H9 (cell line): ENCODE data around the gene LAMA3. TPM values are rescaled to one million over a fixed set of nuclear protein-coding genes. Genes with fewer than 3 reads are reported as not detected.

Experiments
- DNase-seq: peaks from one replicate; pipeline ENCODE4 v3.0.0-alpha.2; 2017
- H2AFZ ChIP-seq: one replicate; pipeline ENCODE4 v1.6.1; 2013; ENCODE audit warnings: mild to moderate bottlenecking, low read length, control low read depth, moderate library complexity
- H2AK5ac ChIP-seq: 2 replicates; pipeline ENCODE4 v1.6.1; 2013; ENCODE audit warnings: low read length, control low read depth, mixed read lengths; ENCODE audit not compliant: insufficient read length
- H2BK120ac ChIP-seq: one replicate; pipeline ENCODE4 v1.6.1; 2013; ENCODE audit warnings: low read depth, mild to moderate bottlenecking, low read length, control low read depth, inconsistent platforms; ENCODE audit not compliant: poor library complexity, severe bottlenecking
- H2BK12ac ChIP-seq: 2 replicates; pipeline ENCODE4 v1.6.1; 2013; ENCODE audit warnings: low read length, control low read depth, mixed read lengths, low read depth; ENCODE audit not compliant: insufficient read length
- H2BK15ac ChIP-seq: 2 replicates; pipeline ENCODE4 v1.6.1; 2013; ENCODE audit warnings: low read depth, low read length, control low read depth
- H2BK20ac ChIP-seq: one replicate; pipeline ENCODE4 v1.6.1; 2013; ENCODE audit warnings: low read depth, mild to moderate bottlenecking, low read length, control low read depth, inconsistent platforms; ENCODE audit not compliant: poor library complexity, severe bottlenecking
- H2BK5ac ChIP-seq: 2 replicates; pipeline ENCODE4 v1.6.1; 2013; ENCODE audit warnings: low read length, control low read depth, mixed read lengths; ENCODE audit not compliant: insufficient read length
- H3K14ac ChIP-seq: 2 replicates; pipeline ENCODE4 v1.6.1; 2013; ENCODE audit warnings: low read length, control low read depth; ENCODE audit not compliant: insufficient read depth
- H3K18ac ChIP-seq: 2 replicates; pipeline ENCODE4 v1.6.1; 2013; ENCODE audit warnings: low read depth, mild to moderate bottlenecking, mixed read lengths, low read length, control low read depth; ENCODE audit not compliant: insufficient read length
- H3K23ac ChIP-seq: 2 replicates; pipeline ENCODE4 v1.6.1; 2013; ENCODE audit warnings: low read length, control low read depth, mixed read lengths, low read depth; ENCODE audit not compliant: insufficient read length
- H3K23me2 ChIP-seq: 2 replicates; pipeline ENCODE4 v1.6.1; 2013; ENCODE audit warnings: low read depth, mild to moderate bottlenecking, mixed read lengths, low read length, control low read depth; ENCODE audit not compliant: insufficient read length, poor library complexity, severe bottlenecking
- H3K27ac ChIP-seq: 2 replicates; pipeline ENCODE4 v1.5.1; 2013; ENCODE audit warnings: low read length, control low read depth, mixed read lengths, low read depth; ENCODE audit not compliant: insufficient read length
- H3K27me3 ChIP-seq: 2 replicates; pipeline ENCODE4 v1.6.1; 2013; ENCODE audit warnings: low read length, control low read depth, inconsistent platforms; ENCODE audit not compliant: insufficient read depth
- H3K4ac ChIP-seq: 2 replicates; pipeline ENCODE4 v1.6.1; 2013; ENCODE audit warnings: low read depth, mild to moderate bottlenecking, control low read depth, inconsistent platforms, low read length, moderate library complexity
- H3K4me1 ChIP-seq: 2 replicates; pipeline ENCODE4 v1.6.1; 2013; ENCODE audit warnings: low read length, control low read depth, inconsistent platforms; ENCODE audit not compliant: insufficient read depth
- H3K4me2 ChIP-seq: 2 replicates; pipeline ENCODE4 v1.6.1; 2013; ENCODE audit warnings: low read length, control low read depth, mixed read lengths; ENCODE audit not compliant: insufficient read length, insufficient read depth
- H3K56ac ChIP-seq: 2 replicates; pipeline ENCODE4 v1.6.1; 2013; ENCODE audit warnings: low read depth, mild to moderate bottlenecking, mixed read lengths, low read length, control low read depth; ENCODE audit not compliant: insufficient read length
- H3K79me1 ChIP-seq: 2 replicates; pipeline ENCODE4 v1.6.1; 2013; ENCODE audit warnings: low read depth, mild to moderate bottlenecking, moderate library complexity, low read length, control low read depth, inconsistent platforms; ENCODE audit not compliant: insufficient read depth, poor library complexity, severe bottlenecking
- H3K79me2 ChIP-seq: 2 replicates; pipeline ENCODE4 v1.6.1; 2013; ENCODE audit warnings: low read length, control low read depth, inconsistent platforms; ENCODE audit not compliant: insufficient read depth
- H3K9ac ChIP-seq: 2 replicates; pipeline ENCODE4 v1.6.1; 2013; ENCODE audit warnings: low read length, control low read depth, mixed read lengths; ENCODE audit not compliant: insufficient read length; ENCODE audit errors: extremely low read depth
- H3K9me3 ChIP-seq: one replicate; pipeline ENCODE4 v1.6.1; 2013; ENCODE audit warnings: low read depth, low read length, inconsistent platforms; ENCODE audit not compliant: control insufficient read depth
- H3T11ph ChIP-seq: one replicate; pipeline ENCODE4 v1.6.1; 2013; ENCODE audit warnings: mild to moderate bottlenecking, low read length, control low read depth, inconsistent platforms
- H4K20me1 ChIP-seq: one replicate; pipeline ENCODE4 v1.6.1; 2013; ENCODE audit not compliant: control insufficient read depth, insufficient read length, insufficient read depth
- H4K5ac ChIP-seq: 2 replicates; pipeline ENCODE4 v1.6.1; 2013; ENCODE audit warnings: low read depth, mild to moderate bottlenecking, mixed read lengths, low read length, control low read depth; ENCODE audit not compliant: insufficient read length
- H4K8ac ChIP-seq: replicated peaks from 2 replicates; pipeline ENCODE4 v1.6.1; 2013; ENCODE audit warnings: low read length, control low read depth, mixed read lengths, low read depth; ENCODE audit not compliant: insufficient read length
- H4K91ac ChIP-seq: 2 replicates; pipeline ENCODE4 v1.6.1; 2013; ENCODE audit warnings: low read depth, mild to moderate bottlenecking, moderate library complexity, mixed read lengths, low read length, control low read depth; ENCODE audit not compliant: insufficient read length
- H3K27ac Mint-ChIP-seq, 3 experiments: 2 replicates in 2 of 3; 3 replicates in 1 of 3; pipeline ENCODE4 v1.8.0; 2020 to 2021; ENCODE audit warnings: mixed read lengths in 3 of 3, mild to moderate bottlenecking in 1 of 3, moderate library complexity in 1 of 3
- H3K27me3 Mint-ChIP-seq: 2 replicates; pipeline ENCODE4 v1.8.0; 2021; ENCODE audit warnings: low read depth, mild to moderate bottlenecking, moderate library complexity, mixed read lengths
- H3K36me3 Mint-ChIP-seq, 3 experiments: 2 replicates in 2 of 3; 3 replicates in 1 of 3; pipeline ENCODE4 v1.8.0; 2020 to 2021; ENCODE audit warnings: low read depth in 3 of 3, mixed read lengths in 3 of 3; ENCODE audit not compliant: insufficient read depth in 1 of 3
- H3K4me1 Mint-ChIP-seq, 2 experiments: 2 replicates each; pipeline ENCODE4 v1.8.0; 2020; ENCODE audit warnings: mixed read lengths in 2 of 2
- H3K4me3 Mint-ChIP-seq, 2 experiments: 2 replicates in 1 of 2; 3 replicates in 1 of 2; pipeline ENCODE4 v1.8.0; 2020 to 2021; ENCODE audit warnings: mild to moderate bottlenecking in 2 of 2, mixed read lengths in 2 of 2, moderate library complexity in 1 of 2
- H3K9me3 Mint-ChIP-seq, 2 experiments: 2 replicates in 1 of 2; 3 replicates in 1 of 2; pipeline ENCODE4 v1.8.0; 2020; ENCODE audit warnings: mild to moderate bottlenecking in 2 of 2, mixed read lengths in 2 of 2, moderate library complexity in 1 of 2
- WGBS: extraction: QIAGEN DNeasy Blood & Tissue Kit; methylation state at CpG from one replicate; pipeline ENCODE4 v1.1.7; 2013; ENCODE audit warnings: missing lambda C conversion rate, low lambda C conversion rate, mixed read lengths; ENCODE audit not compliant: insufficient read length; ENCODE audit errors: extremely low coverage; 5-methylcytosine and 5-hydroxymethylcytosine counted together
- total RNA-seq: library from RNA; stranded (reverse); gene quantifications from 2 replicates; pipeline ENCODE4 v1.2.1, GENCODE V29; 2021
- TF ChIP-seq, protein P1 (sequence below): fragments of 200-600 bp; sonication (generic); conservative IDR thresholded peaks from 3 replicates; pipeline ENCODE4 v1.8.0; 2021; ENCODE audit warnings: antibody characterized with exemption, mild to moderate bottlenecking

The LAMA3 gene
- total RNA-seq, 1 experiment from 2014 or later: 0.33 TPM

DNA sequence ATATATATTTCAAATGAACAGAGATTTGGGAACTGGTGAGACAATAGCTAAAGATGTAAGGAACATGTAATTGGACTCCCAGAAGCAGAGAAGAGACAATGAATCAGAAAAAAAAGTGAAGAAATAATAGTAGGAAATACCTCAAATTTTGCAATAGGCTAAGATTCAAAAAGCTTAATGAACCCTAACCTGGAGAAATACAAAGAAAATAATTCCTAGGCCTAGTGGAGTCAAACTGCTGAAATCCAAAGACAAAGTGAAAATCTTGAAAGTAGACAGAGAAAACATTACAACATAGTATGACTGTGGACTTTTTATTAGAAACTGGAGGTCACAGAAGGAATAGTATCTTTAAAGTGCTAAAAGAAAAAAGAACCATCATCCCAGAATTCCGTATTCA, 76.7 kb downstream of the LAMA3 start:
- H3K18ac ChIP-seq: no peak overlapping the region
- no peak overlapping the region for H2AK5ac ChIP-seq
- H2BK120ac ChIP-seq: no peak overlapping the region
- H2BK20ac ChIP-seq: no peak overlapping the region
- TF ChIP-seq, protein P1, sequence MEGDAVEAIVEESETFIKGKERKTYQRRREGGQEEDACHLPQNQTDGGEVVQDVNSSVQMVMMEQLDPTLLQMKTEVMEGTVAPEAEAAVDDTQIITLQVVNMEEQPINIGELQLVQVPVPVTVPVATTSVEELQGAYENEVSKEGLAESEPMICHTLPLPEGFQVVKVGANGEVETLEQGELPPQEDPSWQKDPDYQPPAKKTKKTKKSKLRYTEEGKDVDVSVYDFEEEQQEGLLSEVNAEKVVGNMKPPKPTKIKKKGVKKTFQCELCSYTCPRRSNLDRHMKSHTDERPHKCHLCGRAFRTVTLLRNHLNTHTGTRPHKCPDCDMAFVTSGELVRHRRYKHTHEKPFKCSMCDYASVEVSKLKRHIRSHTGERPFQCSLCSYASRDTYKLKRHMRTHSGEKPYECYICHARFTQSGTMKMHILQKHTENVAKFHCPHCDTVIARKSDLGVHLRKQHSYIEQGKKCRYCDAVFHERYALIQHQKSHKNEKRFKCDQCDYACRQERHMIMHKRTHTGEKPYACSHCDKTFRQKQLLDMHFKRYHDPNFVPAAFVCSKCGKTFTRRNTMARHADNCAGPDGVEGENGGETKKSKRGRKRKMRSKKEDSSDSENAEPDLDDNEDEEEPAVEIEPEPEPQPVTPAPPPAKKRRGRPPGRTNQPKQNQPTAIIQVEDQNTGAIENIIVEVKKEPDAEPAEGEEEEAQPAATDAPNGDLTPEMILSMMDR: no peak
- H3K4ac ChIP-seq: no peak overlapping the region
- H2AFZ ChIP-seq: no peak overlapping the region
- no peak overlapping the region for H3K23ac ChIP-seq
- Mint-ChIP-seq H3K4me3 (no peak overlapping the region), H3K27me3 (no peaks in the 10 kb centered on the region), H3K4me1 (no peaks in the 10 kb centered on the region), H3K36me3 (no peaks in the 10 kb centered on the region), H3K9me3 (peaks cover 3 to 7% of the 10 kb centered on the region in 2 experiments), H3K27ac (no peak overlapping the region)
- H4K91ac ChIP-seq: no peak overlapping the region
- no peak overlapping the region for H2BK5ac ChIP-seq
- H4K5ac ChIP-seq: no peak overlapping the region
- H4K20me1 ChIP-seq: no peaks in the 10 kb centered on the region
- no peaks in the 10 kb centered on the region for H3K79me1 ChIP-seq
- no peaks in the 10 kb centered on the region for H3K9me3 ChIP-seq
- no peak for DNase-seq
- no peak overlapping the region for H4K8ac ChIP-seq
- WGBS: no CpG with 5 or more reads among the region's 1 CpG
- no peak overlapping the region for H2BK15ac ChIP-seq
- no peak overlapping the region for H3K56ac ChIP-seq
- no peak overlapping the region for H3K27ac ChIP-seq
- H3K4me2 ChIP-seq: no peak overlapping the region
- no peaks in the 10 kb centered on the region for H3K27me3 ChIP-seq
- no peaks in the 10 kb centered on the region for H3K23me2 ChIP-seq
- no peak overlapping the region for H3K14ac ChIP-seq
- no peaks in the 10 kb centered on the region for H3K79me2 ChIP-seq
- H3K9ac ChIP-seq: no peak overlapping the region
- H3T11ph ChIP-seq: no peak overlapping the region
- H2BK12ac ChIP-seq: no peak overlapping the region
- H3K4me1 ChIP-seq: no peaks in the 10 kb centered on the region
